Measurements from ENCODE around the gene SEMA5B.

Gene SEMA5B

GRCh38 chr3:122957707-122958689 is 69.6 kb downstream of the SEMA5B start:
- DNase-seq (ENCODE audit: low spot score), result no peak
- Histone ChIP-seq H3K4me2 (ENCODE audit: insufficient read depth, low read length, poor library complexity, severe bottlenecking) (no peak overlapping the region), H3K27me3 (ENCODE audit: control insufficient read depth in 3 of 3, insufficient read depth in 3 of 3, low read depth in 1 of 3, low read length in 3 of 3) (no peaks in the 10 kb centered on the region), H3K36me3 (replicated peaks in 1 of 2; ENCODE audit: control insufficient read depth in 2 of 2, insufficient read depth in 2 of 2, low read length in 2 of 2) (peaks cover 2 to 100% of the 10 kb centered on the region in 2 donors), H3K18ac (ENCODE audit: low read length) (peak overlapping the region; percentile 45), H3K23ac (ENCODE audit: low read depth, low read length, poor library complexity) (no peak overlapping the region), H2AFZ (ENCODE audit: low read length) (no peak overlapping the region), H3K4ac (ENCODE audit: low read length) (no peak overlapping the region), H3K9me3 (replicated peaks in 1 of 2; ENCODE audit: control insufficient read depth in 2 of 2, insufficient read depth in 1 of 2, low read depth in 1 of 2, low read length in 2 of 2) (no peaks in the 10 kb centered on the region), H3K4me1 (ENCODE audit: control insufficient read depth in 2 of 2, insufficient read depth in 1 of 2, low read depth in 1 of 2, low read length in 2 of 2) (peaks cover 0 to 9% of the 10 kb centered on the region in 2 donors), H4K91ac (ENCODE audit: low read depth, low read length, poor library complexity) (no peak overlapping the region), H2AK5ac (ENCODE audit: low read depth, low read length) (no peak overlapping the region), H2BK120ac (ENCODE audit: low read depth, low read length) (no peak overlapping the region), H2BK5ac (ENCODE audit: low read length) (no peak overlapping the region), H4K8ac (ENCODE audit: low read depth, low read length) (no peak overlapping the region), H3K9ac (ENCODE audit: low read depth, low read length, poor library complexity) (no peak overlapping the region), H3K14ac (ENCODE audit: low read length) (no peak overlapping the region), H2BK12ac (ENCODE audit: low read length) (no peak overlapping the region), H3K4me3 (ENCODE audit: low read length in 2 of 2) (no peak overlapping the region), H3K27ac (replicated peaks; ENCODE audit: low read length) (no peak overlapping the region), H2BK15ac (ENCODE audit: low read length) (no peak overlapping the region), H3K79me1 (ENCODE audit: low read depth, low read length) (no peaks in the 10 kb centered on the region)
- no CpG with 5 or more reads among the region's 7 CpGs for WGBS, 2 donors (ENCODE audit: extremely low coverage in 2 of 2, insufficient read length in 2 of 2, insufficient replicate concordance in 1 of 2)

- Histone ChIP-seq H2AK5ac (ENCODE audit: low read depth, low read length) (no peak overlapping the region), H3K27ac (replicated peaks; ENCODE audit: low read length) (no peak overlapping the region), H2BK15ac (ENCODE audit: low read length) (no peak overlapping the region), H3K9me3 (replicated peaks in 1 of 2; ENCODE audit: control insufficient read depth in 2 of 2, insufficient read depth in 1 of 2, low read depth in 1 of 2, low read length in 2 of 2) (peaks cover 0 to 6% of the 10 kb centered on the region in 2 donors), H3K18ac (ENCODE audit: low read length) (peak overlapping the region; percentile 9), H3K4me2 (ENCODE audit: insufficient read depth, low read length, poor library complexity, severe bottlenecking) (no peak overlapping the region), H3K4ac (ENCODE audit: low read length) (no peak overlapping the region), H3K4me3 (ENCODE audit: low read length in 2 of 2) (no peak overlapping the region), H2BK120ac (ENCODE audit: low read depth, low read length) (no peak overlapping the region), H2BK12ac (ENCODE audit: low read length) (no peak overlapping the region), H4K8ac (ENCODE audit: low read depth, low read length) (no peak overlapping the region), H3K36me3 (replicated peaks in 1 of 2; ENCODE audit: control insufficient read depth in 2 of 2, insufficient read depth in 2 of 2, low read length in 2 of 2) (peaks cover 2 to 100% of the 10 kb centered on the region in 2 donors), H3K9ac (ENCODE audit: low read depth, low read length, poor library complexity) (no peak overlapping the region), H3K4me1 (ENCODE audit: control insufficient read depth in 2 of 2, insufficient read depth in 1 of 2, low read depth in 1 of 2, low read length in 2 of 2) (peaks cover 0 to 9% of the 10 kb centered on the region in 2 donors), H3K79me1 (ENCODE audit: low read depth, low read length) (no peaks in the 10 kb centered on the region), H3K23ac (ENCODE audit: low read depth, low read length, poor library complexity) (no peak overlapping the region), H3K27me3 (ENCODE audit: control insufficient read depth in 3 of 3, insufficient read depth in 3 of 3, low read depth in 1 of 3, low read length in 3 of 3) (no peaks in the 10 kb centered on the region), H3K14ac (ENCODE audit: low read length) (no peak overlapping the region), H2BK5ac (ENCODE audit: low read length) (no peak overlapping the region), H2AFZ (ENCODE audit: low read length) (no peak overlapping the region), H4K91ac (ENCODE audit: low read depth, low read length, poor library complexity) (no peak overlapping the region)
- whole genome bisulfite sequencing, 2 donors (ENCODE audit: extremely low coverage in 2 of 2, insufficient read length in 2 of 2, insufficient replicate concordance in 1 of 2), result no CpG with 5 or more reads among the region's 15 CpGs
- DNase-seq (ENCODE audit: low spot score), result no peak
Measured at GRCh38 chr3:122956693-122957455, 70.7 kb downstream of the SEMA5B start.

- DNase-seq (ENCODE audit: low spot score), result no peak
Measured at GRCh38 chr3:122955916-122956692, 71.5 kb downstream of the SEMA5B start.

More at GRCh38 chr3:122955916-122956692, 71.5 kb downstream of the SEMA5B start:
- Histone ChIP-seq H2BK5ac (ENCODE audit: low read length) (no peak overlapping the region), H3K4me1 (ENCODE audit: control insufficient read depth in 2 of 2, insufficient read depth in 1 of 2, low read depth in 1 of 2, low read length in 2 of 2) (peaks cover 0 to 9% of the 10 kb centered on the region in 2 donors), H2BK120ac (ENCODE audit: low read depth, low read length) (no peak overlapping the region), H3K36me3 (replicated peaks in 1 of 2; ENCODE audit: control insufficient read depth in 2 of 2, insufficient read depth in 2 of 2, low read length in 2 of 2) (peaks cover 2 to 100% of the 10 kb centered on the region in 2 donors), H3K9me3 (replicated peaks in 1 of 2; ENCODE audit: control insufficient read depth in 2 of 2, insufficient read depth in 1 of 2, low read depth in 1 of 2, low read length in 2 of 2) (peaks cover 0 to 12% of the 10 kb centered on the region in 2 donors), H2BK15ac (ENCODE audit: low read length) (no peak overlapping the region), H3K23ac (ENCODE audit: low read depth, low read length, poor library complexity) (no peak overlapping the region), H4K91ac (ENCODE audit: low read depth, low read length, poor library complexity) (no peak overlapping the region), H3K27ac (replicated peaks; ENCODE audit: low read length) (no peak overlapping the region), H3K4me3 (ENCODE audit: low read length in 2 of 2) (no peak overlapping the region), H2AFZ (ENCODE audit: low read length) (no peak overlapping the region), H2AK5ac (ENCODE audit: low read depth, low read length) (no peak overlapping the region), H3K14ac (ENCODE audit: low read length) (no peak overlapping the region), H3K4ac (ENCODE audit: low read length) (no peak overlapping the region), H2BK12ac (ENCODE audit: low read length) (no peak overlapping the region), H3K9ac (ENCODE audit: low read depth, low read length, poor library complexity) (no peak overlapping the region), H3K18ac (ENCODE audit: low read length) (no peak overlapping the region), H4K8ac (ENCODE audit: low read depth, low read length) (no peak overlapping the region), H3K4me2 (ENCODE audit: insufficient read depth, low read length, poor library complexity, severe bottlenecking) (no peak overlapping the region), H3K79me1 (ENCODE audit: low read depth, low read length) (no peaks in the 10 kb centered on the region), H3K27me3 (ENCODE audit: control insufficient read depth in 3 of 3, insufficient read depth in 3 of 3, low read depth in 1 of 3, low read length in 3 of 3) (no peaks in the 10 kb centered on the region)
- no CpG with 5 or more reads among the region's 20 CpGs for WGBS, 2 donors (ENCODE audit: extremely low coverage in 2 of 2, insufficient read length in 2 of 2, insufficient replicate concordance in 1 of 2)

Measured in neuronal stem cell (in vitro differentiated cells).